NB4 (cell line): Measurements from ENCODE around the gene LRFN3.
A peak's percentile ranks its signal among the peaks of the same experiment; 100 is the strongest.

ENCODE experiments used
- DNase-seq: peaks from one replicate; pipeline ENCODE4 v3.0.0; 2010; ENCODE audit warnings: low read depth
- H3K4me3 ChIP-seq: one replicate; pipeline ENCODE4 v1.5.1; 2011; ENCODE audit warnings: mild to moderate bottlenecking, low read depth, low read length, moderate library complexity
- MYC ChIP-seq: IDR thresholded peaks from 2 replicates; pipeline ENCODE4 v1.6.1; 2011; ENCODE audit warnings: low read depth, low read length
- POLR2A ChIP-seq: IDR thresholded peaks from 2 replicates; pipeline ENCODE4 v1.6.1; 2011; ENCODE audit warnings: mild to moderate bottlenecking; ENCODE audit not compliant: insufficient read length; ENCODE audit errors: extremely low read depth
- TF ChIP-seq, protein P1 (sequence below): IDR thresholded peaks from 2 replicates; pipeline ENCODE4 v1.6.1; 2011; ENCODE audit warnings: low read depth, low read length
- TF ChIP-seq, protein P2 (sequence below): IDR thresholded peaks from one replicate; pipeline ENCODE4 v1.5.1; 2012; ENCODE audit warnings: low read depth, low read length

Gene LRFN3

DNA sequence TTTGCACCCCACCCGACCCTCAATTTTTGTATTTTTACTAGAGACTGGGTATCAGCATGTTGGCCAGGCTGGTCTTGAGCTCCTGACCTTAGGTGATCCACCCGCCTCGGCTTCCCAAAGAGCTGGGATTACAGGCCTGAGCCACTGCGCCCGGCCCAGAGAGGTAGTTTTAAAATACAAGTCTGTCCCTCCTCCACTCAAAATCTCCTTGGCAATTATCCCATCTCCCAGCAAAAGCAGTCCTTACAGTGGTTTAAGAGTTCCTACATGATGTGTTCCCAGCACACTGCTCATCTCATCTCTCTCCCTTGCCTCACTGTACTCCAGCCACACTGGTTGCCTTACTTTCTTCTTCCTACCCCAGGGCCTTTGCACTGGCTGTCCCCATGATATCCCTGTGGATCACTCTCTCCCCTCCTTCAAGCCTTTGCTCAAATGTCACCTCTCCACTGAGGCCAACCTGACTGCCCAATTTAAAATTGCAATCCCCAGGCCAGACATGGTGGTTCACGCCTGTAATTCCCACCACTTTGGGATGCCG, 24.3 kb downstream of the LRFN3 start:
- TF ChIP-seq, protein P1, sequence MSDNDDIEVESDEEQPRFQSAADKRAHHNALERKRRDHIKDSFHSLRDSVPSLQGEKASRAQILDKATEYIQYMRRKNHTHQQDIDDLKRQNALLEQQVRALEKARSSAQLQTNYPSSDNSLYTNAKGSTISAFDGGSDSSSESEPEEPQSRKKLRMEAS, result no peak
- TF ChIP-seq, protein P2, sequence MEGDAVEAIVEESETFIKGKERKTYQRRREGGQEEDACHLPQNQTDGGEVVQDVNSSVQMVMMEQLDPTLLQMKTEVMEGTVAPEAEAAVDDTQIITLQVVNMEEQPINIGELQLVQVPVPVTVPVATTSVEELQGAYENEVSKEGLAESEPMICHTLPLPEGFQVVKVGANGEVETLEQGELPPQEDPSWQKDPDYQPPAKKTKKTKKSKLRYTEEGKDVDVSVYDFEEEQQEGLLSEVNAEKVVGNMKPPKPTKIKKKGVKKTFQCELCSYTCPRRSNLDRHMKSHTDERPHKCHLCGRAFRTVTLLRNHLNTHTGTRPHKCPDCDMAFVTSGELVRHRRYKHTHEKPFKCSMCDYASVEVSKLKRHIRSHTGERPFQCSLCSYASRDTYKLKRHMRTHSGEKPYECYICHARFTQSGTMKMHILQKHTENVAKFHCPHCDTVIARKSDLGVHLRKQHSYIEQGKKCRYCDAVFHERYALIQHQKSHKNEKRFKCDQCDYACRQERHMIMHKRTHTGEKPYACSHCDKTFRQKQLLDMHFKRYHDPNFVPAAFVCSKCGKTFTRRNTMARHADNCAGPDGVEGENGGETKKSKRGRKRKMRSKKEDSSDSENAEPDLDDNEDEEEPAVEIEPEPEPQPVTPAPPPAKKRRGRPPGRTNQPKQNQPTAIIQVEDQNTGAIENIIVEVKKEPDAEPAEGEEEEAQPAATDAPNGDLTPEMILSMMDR, result no peak
- no peak for TF ChIP-seq MYC
- TF ChIP-seq POLR2A, result no peak
- DNase-seq, result no peak
- H3K4me3 ChIP-seq, result no peak overlapping the region

DNA sequence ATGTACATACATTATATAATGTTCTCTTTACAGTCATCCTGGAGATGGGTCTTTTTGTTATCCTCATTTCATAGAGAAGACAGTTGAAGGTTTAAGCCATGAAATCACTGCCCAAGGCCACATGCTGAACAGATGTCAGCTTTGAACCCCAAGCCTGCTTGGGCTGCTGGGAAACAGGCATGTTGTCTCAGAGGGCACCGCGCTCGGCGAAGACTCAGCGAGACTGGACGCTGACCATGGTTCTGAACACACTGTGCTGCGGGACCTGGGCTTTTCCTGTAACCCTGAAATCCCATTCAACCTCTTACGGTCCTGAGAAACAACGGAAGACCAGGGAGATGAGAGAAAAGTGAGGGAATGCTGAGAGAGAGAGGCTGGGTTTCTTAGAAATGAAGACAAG, 27.3 kb downstream of the LRFN3 start:
- DNase-seq, result peak; percentile 46
- no peak overlapping the region for H3K4me3 ChIP-seq
- TF ChIP-seq POLR2A (no peak), MYC (no peak)
- TF ChIP-seq, protein P2, result no peak
- TF ChIP-seq, protein P1, result 0 out of 2 replicates have a peak, but pooled peaks have one; percentile 50

DNA sequence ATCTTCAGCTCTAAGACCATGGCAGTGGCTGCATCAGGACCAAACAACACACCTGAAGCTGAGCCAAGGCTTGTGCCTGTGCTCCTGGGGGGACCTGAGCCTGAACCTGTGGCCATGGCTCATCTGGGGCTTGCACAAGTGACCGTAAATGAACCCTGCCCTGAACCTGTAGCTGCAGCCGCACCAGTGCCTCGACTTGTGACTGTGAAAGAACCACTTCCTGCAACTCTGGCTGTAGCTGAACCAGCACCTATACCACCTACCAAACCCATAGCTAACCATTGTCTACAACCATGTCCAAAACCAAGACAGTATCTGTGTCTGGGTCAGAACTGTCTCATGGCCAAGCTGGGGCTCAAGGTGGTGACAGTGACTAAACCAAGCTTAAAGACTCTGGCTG, 30.6 kb downstream of the LRFN3 start:
- TF ChIP-seq POLR2A (no peak), MYC (no peak)
- TF ChIP-seq, protein P2, result no peak
- TF ChIP-seq, protein P1, result no peak
- no peak overlapping the region for H3K4me3 ChIP-seq
- DNase-seq, result no peak

DNA sequence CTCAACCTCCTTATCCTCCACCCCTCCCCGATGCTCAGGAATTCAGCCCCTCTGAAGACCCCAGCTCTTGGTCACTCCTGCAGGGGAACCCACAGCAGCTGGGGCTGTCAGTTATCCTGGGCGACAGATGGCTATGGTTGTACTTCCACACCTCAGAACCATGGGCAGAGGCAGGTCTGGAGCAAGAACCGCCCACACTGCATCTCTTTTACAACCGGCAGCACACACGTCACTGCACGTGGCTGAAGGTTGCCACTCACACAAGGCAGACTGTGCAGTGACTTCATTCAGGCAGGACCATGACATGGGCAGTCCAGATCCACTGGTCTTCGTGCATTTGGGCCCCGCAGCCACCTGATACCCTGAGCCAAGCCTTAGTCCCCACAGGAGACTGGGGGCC, 37.3 kb downstream of the LRFN3 start:
- DNase-seq, result peak; percentile 12
- no peak overlapping the region for H3K4me3 ChIP-seq

DNA sequence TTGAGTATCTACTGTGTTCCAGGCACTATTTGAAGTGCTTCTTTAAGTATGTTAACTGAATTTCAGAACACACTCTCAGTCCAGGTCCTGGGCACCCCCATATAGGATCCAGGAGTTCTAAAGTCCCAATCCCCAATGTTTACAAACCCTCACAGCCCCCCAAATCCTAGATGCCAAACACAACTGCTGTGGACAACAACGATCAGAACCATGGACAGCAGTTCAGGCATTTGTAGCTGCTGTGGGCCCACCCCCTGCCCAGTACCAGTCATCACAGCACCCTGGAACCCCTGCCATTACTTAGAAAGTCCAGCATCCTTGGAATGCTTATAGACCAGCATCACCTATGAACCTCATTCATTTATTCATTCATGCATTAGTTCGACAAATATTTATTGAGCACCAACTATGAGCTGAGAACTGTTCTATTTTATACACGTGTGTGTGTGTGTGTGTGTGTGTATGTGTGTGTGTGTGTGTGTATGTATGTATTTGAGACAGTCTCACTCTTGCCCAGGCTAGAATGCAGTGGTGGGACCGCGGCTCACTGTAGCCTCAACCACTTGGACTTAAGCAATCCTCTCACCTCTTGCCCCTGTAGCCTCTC, 39.5 kb downstream of the LRFN3 start:
- peak; percentile 30 for DNase-seq
- TF ChIP-seq, protein P2, result no peak
- TF ChIP-seq POLR2A, result no peak
- no peak for TF ChIP-seq MYC
- TF ChIP-seq, protein P1, result no peak
- H3K4me3 ChIP-seq, result no peak overlapping the region

More for the DNA sequence above, 37.3 kb downstream of the LRFN3 start:
- TF ChIP-seq, protein P1, result peak; percentile 53
- no peak for TF ChIP-seq POLR2A

DNA sequence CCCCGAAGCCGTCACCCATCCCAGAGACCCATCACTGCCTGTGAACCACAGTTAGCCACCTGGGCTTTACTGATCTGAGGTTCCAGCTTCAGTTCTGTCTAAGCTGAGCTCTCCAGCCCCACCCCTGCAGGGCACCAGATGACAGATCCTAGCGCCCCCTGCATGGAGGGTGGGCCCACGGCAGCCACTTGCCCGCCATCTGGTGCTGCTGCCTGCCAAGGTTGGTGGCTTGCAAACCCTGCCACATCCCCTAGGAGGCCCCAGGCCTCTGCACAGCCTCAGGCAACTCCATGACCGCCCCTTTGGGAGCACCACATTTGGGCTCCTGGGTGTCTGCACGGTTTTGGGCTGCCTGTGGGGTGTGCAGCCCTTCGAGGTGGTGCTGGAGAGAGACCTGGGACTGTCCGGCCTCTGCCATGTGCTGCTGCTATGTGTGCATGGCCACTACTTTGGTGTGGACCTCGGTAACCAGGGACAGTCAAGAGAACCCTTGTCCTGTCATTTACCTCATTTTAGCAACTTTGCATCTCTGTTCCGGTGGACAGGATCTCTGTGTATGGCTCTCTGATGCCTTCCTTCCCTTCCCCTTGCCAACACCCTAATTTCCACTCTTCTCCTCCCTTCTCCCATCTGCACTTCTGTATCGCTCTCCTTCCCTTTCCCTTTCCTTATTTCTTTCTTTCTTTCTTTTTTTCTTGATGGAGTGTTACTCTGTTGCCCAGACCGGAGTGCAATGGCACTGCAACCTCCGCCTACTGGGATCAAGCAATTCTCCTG, 41.5 kb downstream of the LRFN3 start:
- no peak overlapping the region for H3K4me3 ChIP-seq
- peak; percentile 65 for DNase-seq
- no peak for TF ChIP-seq MYC
- no peak for TF ChIP-seq POLR2A
- TF ChIP-seq, protein P2, result peak; percentile 30
